SK-N-SH (cell line): ENCODE results near the gene PROKR1. TPM values are rescaled to one million over a fixed set of nuclear protein-coding genes. Genes with fewer than 3 reads are reported as not detected.

ENCODE experiments used
- CTCF ChIA-PET: fragments of 300-600, 350-600 bp; formaldehyde crosslinking; extraction: SDS; loops from one replicate; lab custom pipeline; 2021; lab: Yijun Ruan, JAX
- POLR2A ChIA-PET: fragments of 350-600 bp; sonication (Branson Sonifier 250); formaldehyde crosslinking; extraction: SDS; loops from one replicate; lab custom pipeline; 2020; ENCODE audit warnings: antibody characterized with exemption, inconsistent platforms; lab: Yijun Ruan, JAX
- DNase-seq: peaks from one replicate; pipeline ENCODE4 v3.0.0; 2012
- H2AFZ ChIP-seq: fragments of 200-600 bp; sonication (generic); 2 replicates; pipeline ENCODE4 v1.8.1; 2016; ENCODE audit warnings: antibody characterized with exemption, mild to moderate bottlenecking, low read depth
- H3F3A ChIP-seq: fragments of 200-600 bp; sonication (generic); replicated peaks from 2 replicates; pipeline ENCODE3; 2016; ENCODE audit warnings: antibody characterized with exemption, mild to moderate bottlenecking; ENCODE audit not compliant: insufficient read depth
- H3K27ac ChIP-seq, 2 experiments: fragments of 200-500 bp in 1 of 2; fragments of 200-600 bp in 1 of 2; sonication (Bioruptor generic) in 1 of 2; sonication (generic), shearing (Covaris generic) in 1 of 2; 2 replicates each; pipeline versions ENCODE4 v1.5.1 to v1.6.1; 2014 to 2016; ENCODE audit warnings: low read depth in 2 of 2, inconsistent platforms in 1 of 2, low read length in 1 of 2, mild to moderate bottlenecking in 1 of 2, mixed read lengths in 1 of 2
- H3K27me3 ChIP-seq: fragments of 200-600 bp; sonication (generic), shearing (Covaris generic); 2 replicates; pipeline ENCODE4 v1.6.1; 2016; ENCODE audit warnings: mixed run types; ENCODE audit not compliant: insufficient read depth
- H3K36me3 ChIP-seq, 2 experiments: fragments of 200-500 bp in 1 of 2; fragments of 200-600 bp in 1 of 2; sonication (Bioruptor generic) in 1 of 2; sonication (generic) in 1 of 2; replicated peaks in 1 of 2; 2 replicates each; pipeline versions ENCODE3 to v1.5.1; 2014 to 2016; ENCODE audit warnings: low read length in 1 of 2, mild to moderate bottlenecking in 1 of 2; ENCODE audit not compliant: insufficient read depth in 2 of 2, control insufficient read depth in 1 of 2
- H3K4me1 ChIP-seq, 2 experiments: fragments of 200-500 bp in 1 of 2; fragments of 200-600 bp in 1 of 2; sonication (Bioruptor generic) in 1 of 2; sonication (generic), shearing (Covaris generic) in 1 of 2; 2 replicates each; pipeline versions ENCODE4 v1.5.1 to v1.6.1; 2014 to 2016; ENCODE audit warnings: low read depth in 1 of 2, low read length in 1 of 2, mixed run types in 1 of 2; ENCODE audit not compliant: insufficient read depth in 2 of 2, control insufficient read depth in 1 of 2
- H3K4me2 ChIP-seq: fragments of 200-600 bp; sonication (generic), shearing (Covaris generic); 2 replicates; pipeline ENCODE4 v1.6.1; 2017; ENCODE audit warnings: mixed run types
- H3K4me3 ChIP-seq, 2 experiments: fragments of 200-500 bp in 1 of 2; fragments of 200-600 bp in 1 of 2; sonication (Bioruptor generic) in 1 of 2; sonication (generic), shearing (Covaris generic) in 1 of 2; 2 replicates each; pipeline versions ENCODE4 v1.5.1 to v1.8.1; 2014 to 2016; ENCODE audit warnings: low read depth in 2 of 2, inconsistent platforms in 1 of 2, low read length in 1 of 2, mild to moderate bottlenecking in 1 of 2, mixed read lengths in 1 of 2, moderate library complexity in 1 of 2
- H3K79me2 ChIP-seq: fragments of 200-600 bp; sonication (generic); 2 replicates; pipeline ENCODE4 v1.8.1; 2017; ENCODE audit warnings: mild to moderate bottlenecking; ENCODE audit not compliant: insufficient read depth
- H3K9ac ChIP-seq: fragments of 200-600 bp; sonication (generic); 2 replicates; pipeline ENCODE4 v1.6.1; 2017; ENCODE audit warnings: mixed run types
- H3K9me2 ChIP-seq: fragments of 200-600 bp; sonication (generic); 2 replicates; pipeline ENCODE4 v1.6.1; 2017; ENCODE audit warnings: mixed run types
- H3K9me3 ChIP-seq: fragments of 200-600 bp; sonication (generic); 2 replicates; pipeline ENCODE4 v1.6.1; 2017; ENCODE audit warnings: mixed run types, mild to moderate bottlenecking, moderate library complexity
- H4K20me1 ChIP-seq: fragments of 200-600 bp; sonication (generic); 2 replicates; pipeline ENCODE4 v1.6.1; 2017; ENCODE audit warnings: mild to moderate bottlenecking, mixed run types; ENCODE audit not compliant: insufficient read depth
- CHD2 ChIP-seq: fragments of 150-350 bp; IDR thresholded peaks from 2 replicates; pipeline ENCODE4 v1.6.1; 2018; ENCODE audit warnings: low read length; ENCODE audit not compliant: partially characterized antibody
- EP300 ChIP-seq, 2 experiments: IDR thresholded peaks; 2 replicates each; pipeline versions ENCODE4 v1.4.0 to v1.6.1; 2012; ENCODE audit warnings: borderline replicate concordance in 1 of 2, low read depth in 1 of 2, low read length in 1 of 2
- FOSL2 ChIP-seq: IDR thresholded peaks from 2 replicates; pipeline ENCODE4 v1.4.0; 2012; ENCODE audit warnings: low read depth, mild to moderate bottlenecking, moderate library complexity, borderline replicate concordance
- FOXJ3 ChIP-seq: sonication (generic); formaldehyde crosslinking; IDR thresholded peaks from 2 replicates; pipeline ENCODE4 v1.5.1; 2020; ENCODE audit warnings: mild to moderate bottlenecking, missing genetic modification reagents
- GABPA ChIP-seq: IDR thresholded peaks from 2 replicates; pipeline ENCODE4 v1.4.0; 2012; ENCODE audit warnings: low read depth, mild to moderate bottlenecking
- GATA2 ChIP-seq: sonication (generic); formaldehyde crosslinking; IDR thresholded peaks from 2 replicates; pipeline ENCODE4 v1.5.0; 2020; ENCODE audit warnings: mild to moderate bottlenecking, missing genetic modification reagents
- MXI1 ChIP-seq: IDR thresholded peaks from 2 replicates; pipeline ENCODE4 v1.6.1; 2012; ENCODE audit warnings: mild to moderate bottlenecking, low read depth, low read length, improper control_type of control experiment
- NFIC ChIP-seq: IDR thresholded peaks from 2 replicates; pipeline ENCODE4 v1.4.0; 2012; ENCODE audit warnings: borderline replicate concordance
- RCOR1 ChIP-seq: fragments of 150-350 bp; IDR thresholded peaks from 2 replicates; pipeline ENCODE4 v1.6.1; 2017; ENCODE audit warnings: antibody characterized with exemption, low read length
- RXRA ChIP-seq: IDR thresholded peaks from 2 replicates; pipeline ENCODE4 v1.4.0; 2012; ENCODE audit warnings: low read depth, mild to moderate bottlenecking, borderline replicate concordance
- TAF1 ChIP-seq: IDR thresholded peaks from 2 replicates; pipeline ENCODE4 v1.6.1; 2012; ENCODE audit warnings: low read depth, mild to moderate bottlenecking, low read length, moderate library complexity, borderline replicate concordance
- TCF12 ChIP-seq: IDR thresholded peaks from 2 replicates; pipeline ENCODE4 v1.4.0; 2012
- TEAD4 ChIP-seq: IDR thresholded peaks from 2 replicates; pipeline ENCODE4 v1.4.0; 2012; ENCODE audit warnings: mild to moderate bottlenecking, borderline replicate concordance; ENCODE audit not compliant: insufficient read depth
- polyA plus RNA-seq, 3 experiments: library from polyadenylated mRNA; depleted of rRNA; stranded (reverse); fragments of >200 nt; gene quantifications; 2 replicates each; pipeline ENCODE4 v1.2.3, GENCODE V29; 2012
- TF ChIP-seq, protein P1 (sequence below): fragments of 150-350 bp; IDR thresholded peaks from 2 replicates; pipeline ENCODE4 v1.6.1; 2017; ENCODE audit warnings: antibody characterized with exemption, low read length, low read depth, borderline replicate concordance
- TF ChIP-seq, protein P2 (sequence below): IDR thresholded peaks from 2 replicates; pipeline ENCODE4 v1.6.1; 2012; ENCODE audit warnings: mild to moderate bottlenecking, low read depth, low read length, moderate library complexity
- TF ChIP-seq, protein P3 (sequence below): fragments of 150-350 bp; IDR thresholded peaks from 2 replicates; pipeline ENCODE4 v1.6.1; 2016; ENCODE audit warnings: mild to moderate bottlenecking, low read depth, low read length
- TF ChIP-seq, protein P4 (sequence below): IDR thresholded peaks from 2 replicates; pipeline ENCODE4 v1.4.0; 2012; ENCODE audit warnings: low read depth, borderline replicate concordance
- TF ChIP-seq, protein P5 (sequence below): IDR thresholded peaks from 2 replicates; pipeline ENCODE4; 2012

Gene PROKR1
- polyA plus RNA-seq, 1 of the 3 experiments (the other 2 are of a cell fraction), result not detected

DNA sequence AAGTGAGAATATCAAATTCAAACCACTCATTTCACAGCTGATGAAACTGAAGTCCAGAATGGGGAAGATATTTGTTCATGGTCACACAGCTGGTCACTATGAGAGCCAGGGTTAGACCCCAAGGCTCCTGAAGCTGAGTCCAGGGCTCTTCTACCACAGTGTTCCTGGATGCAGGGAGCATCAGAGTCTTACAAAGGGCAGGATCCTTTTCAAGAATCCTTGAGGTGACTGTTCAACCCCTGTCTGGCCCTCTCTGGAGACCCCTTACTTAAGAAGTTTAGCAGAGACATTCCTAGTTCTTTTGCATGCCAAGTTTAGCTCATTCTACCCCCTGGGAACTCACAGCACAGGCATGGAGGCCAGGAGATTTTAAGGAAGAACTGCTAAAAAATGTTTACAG lies 15.7 kb downstream of the PROKR1 start:
- H3K9me3 ChIP-seq, result no peaks in the 10 kb centered on the region
- no peaks in the 10 kb centered on the region for H3K9me2 ChIP-seq
- no peak overlapping the region for H2AFZ ChIP-seq
- H3K4me3 ChIP-seq, result no peak overlapping the region
- no peaks in the 10 kb centered on the region for H3F3A ChIP-seq
- no peaks in the 10 kb centered on the region for H3K79me2 ChIP-seq
- no peak overlapping the region for H3K27ac ChIP-seq
- ChIA-PET POLR2A (no interaction called here), CTCF (interaction anchor here (0.8 to 1.6 kb wide), 3 partner anchors 9 to 50 kb away, joined by 4 to 7 read pairs (median 4); no protein-coding TSS in a partner anchor)
- H3K36me3 ChIP-seq, result no peaks in the 10 kb centered on the region
- DNase-seq, result no peak
- H4K20me1 ChIP-seq, result no peaks in the 10 kb centered on the region
- H3K27me3 ChIP-seq, result peaks cover 10% of the 10 kb centered on the region
- H3K9ac ChIP-seq, result no peak overlapping the region
- H3K4me1 ChIP-seq, result peaks cover 3% of the 10 kb centered on the region in 2 experiments; a peak in 2 of 4 replicates
- TF ChIP-seq, protein P1, sequence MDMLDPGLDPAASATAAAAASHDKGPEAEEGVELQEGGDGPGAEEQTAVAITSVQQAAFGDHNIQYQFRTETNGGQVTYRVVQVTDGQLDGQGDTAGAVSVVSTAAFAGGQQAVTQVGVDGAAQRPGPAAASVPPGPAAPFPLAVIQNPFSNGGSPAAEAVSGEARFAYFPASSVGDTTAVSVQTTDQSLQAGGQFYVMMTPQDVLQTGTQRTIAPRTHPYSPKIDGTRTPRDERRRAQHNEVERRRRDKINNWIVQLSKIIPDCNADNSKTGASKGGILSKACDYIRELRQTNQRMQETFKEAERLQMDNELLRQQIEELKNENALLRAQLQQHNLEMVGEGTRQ, result no peak
- TF ChIP-seq, protein P2, sequence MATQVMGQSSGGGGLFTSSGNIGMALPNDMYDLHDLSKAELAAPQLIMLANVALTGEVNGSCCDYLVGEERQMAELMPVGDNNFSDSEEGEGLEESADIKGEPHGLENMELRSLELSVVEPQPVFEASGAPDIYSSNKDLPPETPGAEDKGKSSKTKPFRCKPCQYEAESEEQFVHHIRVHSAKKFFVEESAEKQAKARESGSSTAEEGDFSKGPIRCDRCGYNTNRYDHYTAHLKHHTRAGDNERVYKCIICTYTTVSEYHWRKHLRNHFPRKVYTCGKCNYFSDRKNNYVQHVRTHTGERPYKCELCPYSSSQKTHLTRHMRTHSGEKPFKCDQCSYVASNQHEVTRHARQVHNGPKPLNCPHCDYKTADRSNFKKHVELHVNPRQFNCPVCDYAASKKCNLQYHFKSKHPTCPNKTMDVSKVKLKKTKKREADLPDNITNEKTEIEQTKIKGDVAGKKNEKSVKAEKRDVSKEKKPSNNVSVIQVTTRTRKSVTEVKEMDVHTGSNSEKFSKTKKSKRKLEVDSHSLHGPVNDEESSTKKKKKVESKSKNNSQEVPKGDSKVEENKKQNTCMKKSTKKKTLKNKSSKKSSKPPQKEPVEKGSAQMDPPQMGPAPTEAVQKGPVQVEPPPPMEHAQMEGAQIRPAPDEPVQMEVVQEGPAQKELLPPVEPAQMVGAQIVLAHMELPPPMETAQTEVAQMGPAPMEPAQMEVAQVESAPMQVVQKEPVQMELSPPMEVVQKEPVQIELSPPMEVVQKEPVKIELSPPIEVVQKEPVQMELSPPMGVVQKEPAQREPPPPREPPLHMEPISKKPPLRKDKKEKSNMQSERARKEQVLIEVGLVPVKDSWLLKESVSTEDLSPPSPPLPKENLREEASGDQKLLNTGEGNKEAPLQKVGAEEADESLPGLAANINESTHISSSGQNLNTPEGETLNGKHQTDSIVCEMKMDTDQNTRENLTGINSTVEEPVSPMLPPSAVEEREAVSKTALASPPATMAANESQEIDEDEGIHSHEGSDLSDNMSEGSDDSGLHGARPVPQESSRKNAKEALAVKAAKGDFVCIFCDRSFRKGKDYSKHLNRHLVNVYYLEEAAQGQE, result no peak
- TF ChIP-seq TEAD4 (no peak), TCF12 (no peak), FOSL2 (no peak), CHD2 (no peak), GATA2 (CRISPR knock-in tag) (no peak), NFIC (no peak), GABPA (no peak), RXRA (no peak), MXI1 (no peak), RCOR1 (no peak), TAF1 (no peak), FOXJ3 (CRISPR knock-in tag) (no peak), EP300 (IDR thresholded peaks at IDR 0.05; ENCODE audit: borderline replicate concordance in 1 of 2, low read depth in 1 of 2, low read length in 1 of 2) (no peak)
- TF ChIP-seq, protein P3, sequence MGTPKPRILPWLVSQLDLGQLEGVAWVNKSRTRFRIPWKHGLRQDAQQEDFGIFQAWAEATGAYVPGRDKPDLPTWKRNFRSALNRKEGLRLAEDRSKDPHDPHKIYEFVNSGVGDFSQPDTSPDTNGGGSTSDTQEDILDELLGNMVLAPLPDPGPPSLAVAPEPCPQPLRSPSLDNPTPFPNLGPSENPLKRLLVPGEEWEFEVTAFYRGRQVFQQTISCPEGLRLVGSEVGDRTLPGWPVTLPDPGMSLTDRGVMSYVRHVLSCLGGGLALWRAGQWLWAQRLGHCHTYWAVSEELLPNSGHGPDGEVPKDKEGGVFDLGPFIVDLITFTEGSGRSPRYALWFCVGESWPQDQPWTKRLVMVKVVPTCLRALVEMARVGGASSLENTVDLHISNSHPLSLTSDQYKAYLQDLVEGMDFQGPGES, result no peak
- TF ChIP-seq, protein P4, sequence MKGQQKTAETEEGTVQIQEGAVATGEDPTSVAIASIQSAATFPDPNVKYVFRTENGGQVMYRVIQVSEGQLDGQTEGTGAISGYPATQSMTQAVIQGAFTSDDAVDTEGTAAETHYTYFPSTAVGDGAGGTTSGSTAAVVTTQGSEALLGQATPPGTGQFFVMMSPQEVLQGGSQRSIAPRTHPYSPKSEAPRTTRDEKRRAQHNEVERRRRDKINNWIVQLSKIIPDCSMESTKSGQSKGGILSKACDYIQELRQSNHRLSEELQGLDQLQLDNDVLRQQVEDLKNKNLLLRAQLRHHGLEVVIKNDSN, result no peak
- TF ChIP-seq, protein P5, sequence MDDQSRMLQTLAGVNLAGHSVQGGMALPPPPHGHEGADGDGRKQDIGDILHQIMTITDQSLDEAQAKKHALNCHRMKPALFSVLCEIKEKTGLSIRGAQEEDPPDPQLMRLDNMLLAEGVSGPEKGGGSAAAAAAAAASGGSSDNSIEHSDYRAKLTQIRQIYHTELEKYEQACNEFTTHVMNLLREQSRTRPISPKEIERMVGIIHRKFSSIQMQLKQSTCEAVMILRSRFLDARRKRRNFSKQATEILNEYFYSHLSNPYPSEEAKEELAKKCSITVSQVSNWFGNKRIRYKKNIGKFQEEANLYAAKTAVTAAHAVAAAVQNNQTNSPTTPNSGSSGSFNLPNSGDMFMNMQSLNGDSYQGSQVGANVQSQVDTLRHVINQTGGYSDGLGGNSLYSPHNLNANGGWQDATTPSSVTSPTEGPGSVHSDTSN, result no peak
- TF ChIP-seq, all 33 proteins: peak for 0
- H3K4me2 ChIP-seq, result no peak overlapping the region
